Measurements from ENCODE around the gene CARD19.
"Not testable (repeated sequence)": the region's sequence is repeated elsewhere in the genome, so short reads cannot be mapped to it uniquely, and the experiment has no call there.

DNA sequence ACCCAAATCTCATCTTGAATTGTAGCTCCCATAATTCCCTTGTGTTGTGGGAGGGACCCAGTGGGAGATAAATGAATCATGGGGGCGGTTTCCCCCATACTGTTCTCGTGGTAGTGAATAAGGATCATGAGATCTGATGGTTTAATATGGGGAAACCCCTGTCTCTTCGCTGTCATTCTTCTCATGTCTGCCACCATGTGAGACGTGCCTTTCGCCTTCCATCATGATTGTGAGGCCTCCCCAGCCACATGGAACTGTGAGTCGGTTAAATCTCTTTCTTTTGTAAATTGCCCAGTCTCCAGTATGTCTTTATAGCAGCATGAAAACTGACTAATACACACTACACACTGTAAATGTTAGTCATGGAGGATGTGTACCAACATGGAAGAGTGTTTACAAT, 50.7 kb downstream of the CARD19 start:
- TF ChIP-seq, protein P1, sequence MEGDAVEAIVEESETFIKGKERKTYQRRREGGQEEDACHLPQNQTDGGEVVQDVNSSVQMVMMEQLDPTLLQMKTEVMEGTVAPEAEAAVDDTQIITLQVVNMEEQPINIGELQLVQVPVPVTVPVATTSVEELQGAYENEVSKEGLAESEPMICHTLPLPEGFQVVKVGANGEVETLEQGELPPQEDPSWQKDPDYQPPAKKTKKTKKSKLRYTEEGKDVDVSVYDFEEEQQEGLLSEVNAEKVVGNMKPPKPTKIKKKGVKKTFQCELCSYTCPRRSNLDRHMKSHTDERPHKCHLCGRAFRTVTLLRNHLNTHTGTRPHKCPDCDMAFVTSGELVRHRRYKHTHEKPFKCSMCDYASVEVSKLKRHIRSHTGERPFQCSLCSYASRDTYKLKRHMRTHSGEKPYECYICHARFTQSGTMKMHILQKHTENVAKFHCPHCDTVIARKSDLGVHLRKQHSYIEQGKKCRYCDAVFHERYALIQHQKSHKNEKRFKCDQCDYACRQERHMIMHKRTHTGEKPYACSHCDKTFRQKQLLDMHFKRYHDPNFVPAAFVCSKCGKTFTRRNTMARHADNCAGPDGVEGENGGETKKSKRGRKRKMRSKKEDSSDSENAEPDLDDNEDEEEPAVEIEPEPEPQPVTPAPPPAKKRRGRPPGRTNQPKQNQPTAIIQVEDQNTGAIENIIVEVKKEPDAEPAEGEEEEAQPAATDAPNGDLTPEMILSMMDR (IDR thresholded peaks at IDR 0.05): not testable (repeated sequence)
- not testable (repeated sequence) for TF ChIP-seq POLR2A (IDR thresholded peaks at IDR 0.05)
